NCI-H510A treated with DMSO at 0.1 percent for 48 hours (cell line): ENCODE results near the gene TRIM56.
"Not testable (repeated sequence)": the region's sequence is repeated elsewhere in the genome, so short reads cannot be mapped to it uniquely, and the experiment has no call there.

Source experiments
- DNase-seq: peaks from one replicate; lab custom pipeline; 2025; lab: John Stamatoyannopoulos, UW

The TRIM56 gene, protein sequence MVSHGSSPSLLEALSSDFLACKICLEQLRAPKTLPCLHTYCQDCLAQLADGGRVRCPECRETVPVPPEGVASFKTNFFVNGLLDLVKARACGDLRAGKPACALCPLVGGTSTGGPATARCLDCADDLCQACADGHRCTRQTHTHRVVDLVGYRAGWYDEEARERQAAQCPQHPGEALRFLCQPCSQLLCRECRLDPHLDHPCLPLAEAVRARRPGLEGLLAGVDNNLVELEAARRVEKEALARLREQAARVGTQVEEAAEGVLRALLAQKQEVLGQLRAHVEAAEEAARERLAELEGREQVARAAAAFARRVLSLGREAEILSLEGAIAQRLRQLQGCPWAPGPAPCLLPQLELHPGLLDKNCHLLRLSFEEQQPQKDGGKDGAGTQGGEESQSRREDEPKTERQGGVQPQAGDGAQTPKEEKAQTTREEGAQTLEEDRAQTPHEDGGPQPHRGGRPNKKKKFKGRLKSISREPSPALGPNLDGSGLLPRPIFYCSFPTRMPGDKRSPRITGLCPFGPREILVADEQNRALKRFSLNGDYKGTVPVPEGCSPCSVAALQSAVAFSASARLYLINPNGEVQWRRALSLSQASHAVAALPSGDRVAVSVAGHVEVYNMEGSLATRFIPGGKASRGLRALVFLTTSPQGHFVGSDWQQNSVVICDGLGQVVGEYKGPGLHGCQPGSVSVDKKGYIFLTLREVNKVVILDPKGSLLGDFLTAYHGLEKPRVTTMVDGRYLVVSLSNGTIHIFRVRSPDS

DNA sequence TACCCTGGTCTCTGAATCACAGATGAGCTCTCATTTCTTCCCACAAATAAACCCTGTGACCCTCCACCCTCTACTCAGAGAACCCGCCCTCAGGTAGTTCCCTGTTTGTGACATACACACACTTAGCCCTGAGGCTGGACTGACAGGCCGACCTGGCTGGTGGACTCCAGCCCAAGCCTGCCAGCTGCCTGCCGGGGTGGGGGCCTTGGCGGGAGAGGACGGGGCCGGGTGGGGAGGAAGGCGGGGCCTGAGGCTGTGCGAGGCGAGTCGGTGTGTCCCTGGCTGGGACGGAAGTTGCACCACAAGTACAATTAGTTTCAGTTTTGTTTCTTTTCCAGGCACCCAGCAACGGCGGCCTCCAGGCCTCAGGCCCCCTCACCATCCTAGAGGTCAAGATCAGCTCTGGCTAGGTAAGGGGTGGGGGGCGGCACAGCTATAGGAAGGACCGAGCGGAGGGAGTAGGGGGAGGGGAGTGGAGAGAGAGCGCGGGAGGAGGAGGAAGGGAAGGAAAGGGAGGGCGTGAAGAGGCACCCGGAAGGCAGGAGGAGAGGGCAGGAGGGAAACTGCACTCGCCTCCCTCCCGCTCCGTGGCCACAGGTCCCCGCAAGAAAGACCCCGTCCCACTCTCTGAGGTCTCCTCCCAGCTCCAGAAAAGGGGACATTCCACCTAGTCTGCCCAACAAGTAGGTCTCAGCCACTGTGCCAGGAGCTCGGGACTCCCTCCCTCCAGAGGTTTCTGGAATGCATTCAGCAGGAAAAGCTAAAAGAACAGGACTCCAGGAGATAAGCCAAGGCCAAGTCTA is at the start of gene TRIM56:
TRIM56 (plus strand) TSS at position 320 of the 803 bp plus-strand sequence. CDS start 1,832 bp downstream, outside the sequence.
- DNase-seq, result peak; percentile 35

DNA sequence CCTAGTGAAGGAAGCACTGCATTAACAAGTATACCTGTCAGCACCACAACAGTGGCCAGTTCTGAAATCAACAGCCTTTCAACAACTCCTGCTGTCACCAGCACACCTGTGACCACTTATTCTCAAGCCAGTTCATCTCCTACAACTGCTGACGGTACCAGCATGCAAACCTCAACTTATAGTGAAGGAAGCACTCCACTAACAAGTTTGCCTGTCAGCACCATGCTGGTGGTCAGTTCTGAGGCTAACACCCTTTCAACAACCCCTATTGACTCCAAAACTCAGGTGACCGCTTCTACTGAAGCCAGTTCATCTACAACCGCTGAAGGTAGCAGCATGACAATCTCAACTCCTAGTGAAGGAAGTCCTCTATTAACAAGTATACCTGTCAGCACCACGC is 49.3 kb upstream of the TRIM56 start:
- DNase-seq, result no peak

DNA sequence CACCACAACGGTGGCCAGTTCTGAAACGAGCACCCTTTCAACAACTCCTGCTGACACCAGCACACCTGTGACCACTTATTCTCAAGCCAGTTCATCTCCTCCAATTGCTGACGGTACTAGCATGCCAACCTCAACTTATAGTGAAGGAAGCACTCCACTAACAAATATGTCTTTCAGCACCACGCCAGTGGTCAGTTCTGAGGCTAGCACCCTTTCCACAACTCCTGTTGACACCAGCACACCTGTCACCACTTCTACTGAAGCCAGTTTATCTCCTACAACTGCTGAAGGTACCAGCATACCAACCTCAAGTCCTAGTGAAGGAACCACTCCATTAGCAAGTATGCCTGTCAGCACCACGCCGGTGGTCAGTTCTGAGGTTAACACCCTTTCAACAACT is 44.0 kb upstream of the TRIM56 start:
- DNase-seq, result not testable (repeated sequence)

DNA sequence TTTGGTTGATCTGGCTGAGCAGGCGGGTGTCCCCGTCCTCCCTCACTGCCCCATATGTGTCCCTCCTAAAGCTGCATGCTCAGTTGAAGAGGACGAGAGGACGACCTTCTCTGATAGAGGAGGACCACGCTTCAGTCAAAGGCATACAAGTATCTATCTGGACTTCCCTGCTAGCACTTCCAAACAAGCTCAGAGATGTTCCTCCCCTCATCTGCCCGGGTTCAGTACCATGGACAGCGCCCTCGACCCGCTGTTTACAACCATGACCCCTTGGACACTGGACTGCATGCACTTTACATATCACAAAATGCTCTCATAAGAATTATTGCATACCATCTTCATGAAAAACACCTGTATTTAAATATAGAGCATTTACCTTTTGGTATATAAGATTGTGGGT is 26.9 kb upstream of the TRIM56 start:
- no peak for DNase-seq

DNA sequence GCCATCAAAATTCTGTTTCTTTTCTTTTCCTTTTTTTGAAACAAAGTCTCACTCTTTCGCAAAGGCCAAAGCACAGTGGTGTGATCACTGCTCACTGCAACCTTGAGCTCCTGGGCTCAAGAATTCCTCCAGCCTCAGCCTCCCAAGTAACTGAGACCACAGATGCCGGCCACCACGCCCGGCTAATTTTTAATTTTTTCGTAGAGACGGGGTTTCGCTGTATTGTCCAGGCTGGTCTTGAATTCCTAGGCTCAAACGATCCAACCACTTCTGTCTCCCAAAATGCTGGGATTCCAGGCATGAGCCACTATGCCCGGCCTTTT is 25.7 kb upstream of the TRIM56 start:
- no peak for DNase-seq

DNA sequence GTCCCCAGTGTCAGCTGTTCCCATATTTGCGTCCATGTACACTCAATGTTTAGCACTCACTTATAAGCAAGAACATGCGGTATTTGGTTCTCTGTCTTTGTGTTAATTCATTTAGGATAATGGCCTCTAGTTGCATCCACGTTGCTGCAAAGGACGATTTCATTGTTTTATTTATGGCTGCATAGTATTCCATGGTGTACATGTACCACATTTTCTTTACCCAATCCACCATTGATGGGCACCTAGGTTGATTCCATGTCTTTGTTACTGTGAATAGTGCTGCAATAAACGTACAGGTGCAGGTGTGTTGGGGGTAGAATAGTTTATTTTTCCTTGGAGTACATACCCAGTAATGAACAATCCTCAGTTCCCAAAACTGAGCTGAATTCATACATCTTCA is 24.3 kb upstream of the TRIM56 start:
- DNase-seq, result no peak

DNA sequence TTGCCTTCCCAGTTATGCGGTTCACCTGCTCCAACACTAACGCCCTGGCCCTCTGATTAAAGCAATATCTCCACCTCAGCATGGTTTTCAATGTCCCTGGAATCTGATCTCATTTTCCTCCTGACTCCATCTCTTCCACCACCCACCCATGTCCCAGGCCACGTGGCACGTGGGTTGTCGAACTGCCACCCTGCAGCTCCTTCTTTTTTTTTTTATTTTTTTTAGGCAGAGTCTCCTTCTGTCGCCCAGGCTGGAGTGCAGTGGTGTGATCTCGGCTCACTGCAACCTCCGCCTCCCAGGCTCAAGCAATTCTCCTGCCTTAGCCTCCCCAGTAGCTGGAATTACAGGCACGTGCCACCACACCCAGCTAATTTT is 21.1 kb upstream of the TRIM56 start:
- not testable (repeated sequence) for DNase-seq

GRCh38 chr7:101065162-101065561 is 20.1 kb upstream of the TRIM56 start:
- DNase-seq, result not testable (repeated sequence)

GRCh38 chr7:101066141-101066832 is 19.0 kb upstream of the TRIM56 start:
- DNase-seq, result no peak

DNA sequence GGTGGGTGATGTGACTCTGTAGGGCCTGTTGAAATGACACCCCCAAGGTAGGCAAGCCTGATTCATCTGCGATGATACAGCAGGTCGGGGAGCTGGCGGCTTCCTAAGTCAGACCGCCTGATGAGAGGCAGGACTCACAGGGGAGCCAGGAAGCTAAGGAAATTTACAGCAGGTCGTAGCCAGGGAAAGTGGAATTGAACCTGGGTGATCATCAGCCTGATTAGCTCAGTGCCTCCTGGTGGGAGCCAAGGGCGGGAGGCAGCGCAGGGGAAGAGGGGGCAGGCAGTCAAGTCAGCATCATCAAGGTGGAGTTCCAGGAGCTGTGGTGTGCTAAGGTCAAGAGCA is 18.5 kb upstream of the TRIM56 start:
- DNase-seq, result no peak

DNA sequence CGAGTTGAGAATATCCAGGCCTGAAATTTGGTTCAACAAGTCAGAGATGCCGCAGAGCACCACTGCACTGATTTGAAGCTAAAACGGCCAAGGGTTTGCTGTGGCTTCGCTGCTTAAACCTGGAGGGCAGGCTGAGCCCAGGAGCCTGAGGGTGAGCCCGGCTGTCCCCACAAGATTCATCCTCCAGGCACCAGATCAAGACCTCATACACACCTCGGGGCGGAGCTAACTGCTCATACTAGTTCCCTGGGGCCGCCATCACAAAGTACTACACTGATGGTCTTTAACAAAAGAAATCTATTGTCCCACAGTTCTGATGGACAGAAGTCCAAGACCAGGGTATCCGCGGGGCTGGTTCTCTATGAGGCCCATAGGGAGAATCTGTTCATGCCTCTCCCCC is 16.9 kb upstream of the TRIM56 start:
- no peak for DNase-seq

- DNase-seq, result not testable (repeated sequence)
Observed at GRCh38 chr7:101071362-101072104, 13.7 kb upstream of the TRIM56 start.

- no peak for DNase-seq
Observed at GRCh38 chr7:101075646-101076045, 9.6 kb upstream of the TRIM56 start.

GRCh38 chr7:101076183-101076582 is 9.1 kb upstream of the TRIM56 start:
- DNase-seq, result not testable (repeated sequence)

- peak; percentile 47 for DNase-seq
Observed at GRCh38 chr7:101077303-101078086, 7.8 kb upstream of the TRIM56 start.

DNA sequence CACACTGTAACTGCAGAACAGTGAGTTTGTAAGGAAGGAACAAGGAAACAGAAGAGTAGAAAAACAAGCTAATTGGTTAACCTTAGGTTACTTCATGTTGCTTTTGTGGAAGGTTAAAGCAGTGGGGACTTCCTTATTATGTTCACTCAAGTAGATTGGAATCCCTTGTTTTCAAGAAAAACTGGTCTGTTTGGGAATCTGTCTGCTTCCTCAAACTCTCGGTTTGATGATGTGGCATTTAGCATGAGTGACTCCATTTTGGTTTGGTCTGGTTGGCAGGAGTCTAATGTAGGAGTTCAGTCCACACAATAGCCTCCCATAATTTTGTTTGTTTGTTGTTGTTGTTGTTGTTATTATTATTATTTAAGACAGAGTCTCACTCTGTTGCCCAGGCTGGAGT is 3.8 kb upstream of the TRIM56 start:
- no peak for DNase-seq

DNA sequence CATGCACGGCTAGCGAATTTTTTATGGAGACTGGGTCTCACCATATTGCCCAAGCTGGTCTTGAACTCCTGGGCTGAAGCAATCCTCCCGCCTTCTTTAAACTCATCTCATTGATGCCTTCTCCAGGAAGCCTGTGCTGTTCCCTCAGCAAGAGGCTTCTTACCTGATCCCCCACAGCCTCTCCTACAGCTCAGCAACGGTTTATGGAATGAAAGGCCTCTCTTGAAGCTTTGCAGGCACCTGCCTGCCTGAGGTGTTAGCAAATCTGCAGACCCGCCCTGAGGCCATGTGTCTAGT is 468 bp upstream of the TRIM56 start:
- DNase-seq, result no peak

GRCh38 chr7:101087334-101088068 is 2.2 kb downstream of the TRIM56 start:
- no peak for DNase-seq

GRCh38 chr7:101088069-101088425 is 2.8 kb downstream of the TRIM56 start:
- DNase-seq, result no peak

DNA sequence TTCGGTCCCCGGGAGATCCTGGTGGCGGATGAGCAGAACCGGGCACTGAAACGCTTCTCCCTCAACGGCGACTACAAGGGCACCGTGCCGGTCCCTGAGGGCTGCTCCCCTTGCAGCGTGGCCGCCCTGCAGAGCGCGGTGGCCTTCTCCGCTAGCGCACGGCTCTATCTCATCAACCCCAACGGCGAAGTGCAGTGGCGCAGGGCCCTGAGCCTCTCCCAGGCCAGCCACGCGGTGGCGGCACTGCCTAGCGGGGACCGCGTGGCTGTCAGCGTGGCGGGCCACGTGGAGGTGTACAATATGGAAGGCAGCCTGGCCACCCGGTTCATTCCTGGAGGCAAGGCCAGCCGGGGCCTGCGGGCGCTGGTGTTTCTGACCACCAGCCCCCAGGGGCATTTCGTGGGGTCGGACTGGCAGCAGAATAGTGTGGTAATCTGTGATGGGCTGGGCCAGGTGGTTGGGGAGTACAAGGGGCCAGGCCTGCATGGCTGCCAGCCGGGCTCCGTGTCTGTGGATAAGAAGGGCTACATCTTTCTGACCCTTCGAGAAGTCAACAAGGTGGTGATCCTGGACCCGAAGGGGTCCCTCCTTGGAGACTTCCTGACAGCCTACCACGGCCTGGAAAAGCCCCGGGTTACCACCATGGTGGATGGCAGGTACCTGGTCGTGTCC is 3.7 kb downstream of the TRIM56 start:
- DNase-seq, result no peak
